ENCODE measurements around the gene RAPGEF1.

- TF ChIP-seq CTCF (IDR thresholded peaks at IDR 0.05) = no peak
- no peak for TF ChIP-seq POLR2A (IDR thresholded peaks at IDR 0.05)
- TF ChIP-seq POLR2AphosphoS5 (IDR thresholded peaks at IDR 0.05) = no peak
Measured at GRCh38 chr9:131744720-131745201, 4.9 kb upstream of the RAPGEF1 start.
